ENCODE data around the gene FAM117A.

Gene FAM117A

GRCh38 chr17:49692751-49693150 lies 71.2 kb downstream of the FAM117A start:
- H3K36me3 ChIP-seq (ENCODE audit: insufficient read depth, low read length) = no peaks in the 10 kb centered on the region
- H3K27me3 ChIP-seq (ENCODE audit: insufficient read depth, low read length, poor library complexity) = no peaks in the 10 kb centered on the region
- H3K79me2 ChIP-seq (ENCODE audit: insufficient read depth, low read length) = no peaks in the 10 kb centered on the region
- no peak overlapping the region for H3K4me2 ChIP-seq (ENCODE audit: insufficient read depth, low read length)
- no peak overlapping the region for H3K27ac ChIP-seq (ENCODE audit: low read length)
- H3K4me3 ChIP-seq (ENCODE audit: low read depth in 1 of 2, low read length in 2 of 2) = no peak overlapping the region
- no peak for TF ChIP-seq EZH2 (IDR thresholded peaks at IDR 0.05; ENCODE audit: borderline replicate concordance, low read depth, low read length, severe bottlenecking)
- no peak for TF ChIP-seq CTCF (IDR thresholded peaks at IDR 0.05; ENCODE audit: borderline replicate concordance, extremely low read depth, low read length, poor library complexity, severe bottlenecking)
- ATAC-seq (ENCODE audit: insufficient read depth, low read depth) (no peak), DNase-seq (no peak)
- H3K9me3 ChIP-seq (ENCODE audit: insufficient read depth, low read length, severe bottlenecking) = no peaks in the 10 kb centered on the region
- no peak overlapping the region for H2AFZ ChIP-seq (ENCODE audit: low read depth, low read length)
- H3K4me1 ChIP-seq (ENCODE audit: insufficient read depth, low read length) = peaks cover 16% of the 10 kb centered on the region
- H3K9ac ChIP-seq (ENCODE audit: low read depth, low read length) = no peak overlapping the region
- H4K20me1 ChIP-seq (ENCODE audit: insufficient read depth, low read length) = no peaks in the 10 kb centered on the region

DNA sequence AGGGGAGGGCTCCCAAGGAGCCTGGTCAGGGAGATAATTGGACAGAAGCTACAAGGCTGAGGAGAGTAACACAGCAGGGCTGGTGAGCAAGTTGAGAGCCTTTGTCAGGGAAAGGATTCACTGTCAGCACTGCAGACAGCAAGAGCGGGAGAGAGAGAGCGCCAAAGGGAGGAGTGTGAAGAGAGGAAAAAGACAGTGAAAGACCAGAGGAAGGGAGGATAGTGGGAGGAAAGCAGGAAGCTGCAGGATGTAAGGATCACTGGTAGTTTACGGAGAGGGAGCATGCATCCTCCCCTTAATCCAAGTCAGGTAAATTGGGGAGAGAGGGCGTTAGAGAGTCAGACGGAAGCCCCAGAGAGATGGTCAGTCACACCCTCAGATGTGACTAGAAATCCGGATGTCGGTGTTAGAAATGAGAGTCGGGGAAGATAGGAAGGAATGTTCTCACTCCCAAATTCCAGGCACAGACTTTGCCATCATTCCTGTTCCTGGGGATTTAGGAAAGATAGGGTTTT lies 72.2 kb downstream of the FAM117A start:
- no peak overlapping the region for H3K27ac ChIP-seq (ENCODE audit: low read length)
- no peak for ATAC-seq (ENCODE audit: insufficient read depth, low read depth)
- H3K4me3 ChIP-seq (ENCODE audit: low read depth in 1 of 2, low read length in 2 of 2) = no peak overlapping the region
- H3K4me1 ChIP-seq (ENCODE audit: insufficient read depth, low read length) = peaks cover 22% of the 10 kb centered on the region
- H2AFZ ChIP-seq (ENCODE audit: low read depth, low read length) = no peak overlapping the region
- DNase-seq = no peak
- no peak overlapping the region for H3K9ac ChIP-seq (ENCODE audit: low read depth, low read length)
- H3K36me3 ChIP-seq (ENCODE audit: insufficient read depth, low read length) = no peaks in the 10 kb centered on the region
- H3K4me2 ChIP-seq (ENCODE audit: insufficient read depth, low read length) = no peak overlapping the region
- TF ChIP-seq CTCF (IDR thresholded peaks at IDR 0.05; ENCODE audit: borderline replicate concordance, extremely low read depth, low read length, poor library complexity, severe bottlenecking) (no peak), EZH2 (IDR thresholded peaks at IDR 0.05; ENCODE audit: borderline replicate concordance, low read depth, low read length, severe bottlenecking) (no peak)
- no peaks in the 10 kb centered on the region for H3K27me3 ChIP-seq (ENCODE audit: insufficient read depth, low read length, poor library complexity)
- H4K20me1 ChIP-seq (ENCODE audit: insufficient read depth, low read length) = no peaks in the 10 kb centered on the region
- H3K79me2 ChIP-seq (ENCODE audit: insufficient read depth, low read length) = no peaks in the 10 kb centered on the region
- no peaks in the 10 kb centered on the region for H3K9me3 ChIP-seq (ENCODE audit: insufficient read depth, low read length, severe bottlenecking)

DNA sequence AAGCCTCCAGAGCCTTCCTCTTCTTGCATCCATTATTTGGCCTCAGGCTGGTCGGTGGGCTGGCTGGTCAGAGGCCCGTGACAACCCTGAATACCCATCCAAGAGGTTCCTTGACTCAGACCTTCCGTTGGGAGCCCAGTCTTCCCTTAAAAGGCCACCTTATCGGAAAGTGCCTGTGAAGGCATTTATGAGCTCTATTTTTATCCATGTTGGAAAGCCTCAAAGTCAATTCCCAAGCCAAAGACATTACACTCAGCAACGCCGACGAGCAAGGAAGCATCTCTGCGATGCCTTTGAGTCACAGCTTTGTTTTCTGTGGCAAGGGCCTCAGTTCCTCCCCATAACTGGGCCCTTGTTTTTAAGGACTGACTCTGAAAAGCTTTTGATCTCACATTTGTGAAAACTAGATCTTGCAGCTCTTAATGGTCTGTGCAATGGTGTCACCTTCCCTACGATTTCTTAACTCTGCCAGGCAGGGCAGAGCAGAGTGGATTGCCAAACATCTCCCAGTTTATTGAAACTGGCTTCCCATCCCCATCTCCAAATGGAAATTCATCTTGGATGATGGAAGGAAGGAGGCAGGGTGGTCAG lies 72.8 kb downstream of the FAM117A start:
- no peak overlapping the region for H2AFZ ChIP-seq (ENCODE audit: low read depth, low read length)
- no peaks in the 10 kb centered on the region for H3K36me3 ChIP-seq (ENCODE audit: insufficient read depth, low read length)
- H3K4me3 ChIP-seq (ENCODE audit: low read depth in 1 of 2, low read length in 2 of 2) = no peak overlapping the region
- H3K4me1 ChIP-seq (ENCODE audit: insufficient read depth, low read length) = peaks cover 22% of the 10 kb centered on the region
- no peaks in the 10 kb centered on the region for H3K27me3 ChIP-seq (ENCODE audit: insufficient read depth, low read length, poor library complexity)
- no peak for ATAC-seq (ENCODE audit: insufficient read depth, low read depth)
- H3K9me3 ChIP-seq (ENCODE audit: insufficient read depth, low read length, severe bottlenecking) = no peaks in the 10 kb centered on the region
- TF ChIP-seq CTCF (IDR thresholded peaks at IDR 0.05; ENCODE audit: borderline replicate concordance, extremely low read depth, low read length, poor library complexity, severe bottlenecking) (no peak), EZH2 (IDR thresholded peaks at IDR 0.05; ENCODE audit: borderline replicate concordance, low read depth, low read length, severe bottlenecking) (no peak)
- H3K4me2 ChIP-seq (ENCODE audit: insufficient read depth, low read length) = no peak overlapping the region
- no peaks in the 10 kb centered on the region for H3K79me2 ChIP-seq (ENCODE audit: insufficient read depth, low read length)
- H3K27ac ChIP-seq (ENCODE audit: low read length) = no peak overlapping the region
- no peak overlapping the region for H3K9ac ChIP-seq (ENCODE audit: low read depth, low read length)
- no peaks in the 10 kb centered on the region for H4K20me1 ChIP-seq (ENCODE audit: insufficient read depth, low read length)
- DNase-seq = no peak
